Measurements from ENCODE around the gene MARCHF6.
"Not testable (repeated sequence)": the region's sequence is repeated elsewhere in the genome, so short reads cannot be mapped to it uniquely, and the experiment has no call there.

Gene MARCHF6

GRCh38 chr5:10351199-10351905 lies 2.1 kb upstream of the MARCHF6 start:
- no peak for DNase-seq (ENCODE audit: low read depth, low spot score)

- DNase-seq (ENCODE audit: low read depth, low spot score), result no peak
These were observed 1.6 kb upstream of the MARCHF6 start for GRCh38 chr5:10351919-10352318.

DNA sequence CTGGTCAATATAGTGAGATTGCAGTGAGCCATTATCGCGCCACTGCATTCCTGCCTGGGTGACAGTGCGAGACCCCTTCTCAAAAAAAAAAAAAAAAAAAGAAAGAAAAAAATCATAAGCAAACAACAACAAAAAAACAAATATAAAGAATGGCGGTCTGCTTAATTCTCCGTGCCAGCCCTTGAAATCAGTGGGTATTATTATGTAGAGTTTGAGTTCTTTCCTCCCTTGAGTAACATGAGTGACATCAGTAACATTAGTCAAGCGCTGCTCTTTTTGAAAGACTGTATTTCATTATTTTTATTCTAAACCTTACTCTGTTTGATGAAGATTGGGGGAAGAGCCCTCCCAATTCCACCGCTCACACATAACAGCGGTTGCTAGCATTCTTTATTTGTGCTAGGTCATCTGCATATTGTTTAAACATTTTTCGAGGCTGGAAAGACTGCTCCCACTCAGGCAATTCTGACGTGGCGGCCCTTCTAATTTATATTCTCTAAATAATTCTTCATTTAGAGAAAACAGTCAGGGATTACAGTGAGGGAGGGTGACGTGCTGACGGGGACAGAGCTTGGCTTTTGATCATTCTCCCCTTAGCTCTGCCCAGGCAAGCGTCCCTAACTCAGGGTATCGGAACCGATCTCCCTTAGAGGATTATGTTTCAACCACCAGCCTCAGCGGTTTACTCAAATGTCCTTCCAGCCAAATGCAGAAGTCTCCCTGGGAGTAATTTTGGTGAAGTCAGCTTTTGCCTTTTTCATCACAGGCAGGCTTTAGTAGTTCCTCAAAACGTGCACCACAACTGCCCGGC lies 860 bp upstream of the MARCHF6 start:
- DNase-seq (ENCODE audit: low read depth, low spot score), result no peak

GRCh38 chr5:10354048-10354872 lies 765 bp downstream of the MARCHF6 start:
- no peak for DNase-seq (ENCODE audit: low read depth, low spot score)

DNA sequence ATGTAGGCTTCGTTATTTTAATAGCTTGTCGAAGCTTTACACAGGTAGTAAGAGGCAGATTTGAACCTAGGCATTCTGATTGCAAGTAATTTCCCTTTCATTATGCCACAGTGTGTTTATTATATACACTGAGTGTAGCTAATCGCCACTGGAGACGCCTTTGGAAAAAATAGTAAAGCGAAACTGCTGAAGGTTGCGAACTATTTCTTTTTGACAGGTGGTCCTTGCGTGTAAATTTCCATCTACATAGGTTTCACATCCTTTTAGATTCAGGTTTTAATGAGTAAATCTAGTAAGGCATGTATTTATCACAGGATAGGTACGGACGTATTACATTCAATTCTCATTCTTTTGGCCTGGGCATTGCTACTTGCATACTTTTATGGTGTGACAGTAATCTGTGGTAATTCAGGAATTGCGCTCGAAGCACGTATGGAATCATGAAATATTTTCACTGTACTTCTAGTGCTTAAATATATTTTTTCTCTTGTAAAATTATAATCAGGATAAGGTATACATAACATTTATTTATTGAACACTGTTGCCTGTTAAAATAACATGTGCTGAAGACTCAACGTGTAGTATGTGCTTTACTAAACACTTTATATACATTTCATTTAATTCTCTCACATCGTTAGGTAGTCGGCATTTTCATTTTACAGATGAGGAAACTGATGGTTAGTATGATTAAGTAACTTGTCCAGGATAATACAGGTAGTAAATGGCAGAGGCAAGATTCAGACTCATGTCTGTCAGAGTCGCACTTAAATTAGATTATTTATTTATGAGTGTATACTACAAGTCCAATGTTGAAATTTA lies 1.8 kb downstream of the MARCHF6 start:
- DNase-seq (ENCODE audit: low read depth, low spot score), result no peak

- DNase-seq (ENCODE audit: low read depth, low spot score), result no peak
These were observed 5.5 kb downstream of the MARCHF6 start for GRCh38 chr5:10358999-10359398.

DNA sequence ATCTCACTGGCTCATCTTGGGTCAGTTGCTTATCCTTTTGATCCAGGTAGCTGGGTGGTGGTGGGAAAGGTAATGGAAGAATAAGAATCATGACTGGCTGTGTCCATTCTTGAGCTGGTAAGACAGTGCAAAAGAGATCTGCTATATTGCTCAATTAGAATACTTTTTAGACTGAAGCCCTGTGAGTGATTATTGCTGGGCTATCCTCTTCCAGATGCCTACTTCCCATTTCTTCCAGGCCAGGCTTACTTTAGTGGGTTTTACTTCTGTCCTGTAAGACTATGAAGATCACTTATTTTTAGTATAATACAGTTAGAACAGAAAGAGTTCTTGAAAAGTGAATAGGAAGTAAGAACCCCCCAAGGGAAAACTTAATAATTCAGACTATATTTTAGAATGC lies 7.2 kb downstream of the MARCHF6 start:
- DNase-seq (ENCODE audit: low read depth, low spot score), result no peak

DNA sequence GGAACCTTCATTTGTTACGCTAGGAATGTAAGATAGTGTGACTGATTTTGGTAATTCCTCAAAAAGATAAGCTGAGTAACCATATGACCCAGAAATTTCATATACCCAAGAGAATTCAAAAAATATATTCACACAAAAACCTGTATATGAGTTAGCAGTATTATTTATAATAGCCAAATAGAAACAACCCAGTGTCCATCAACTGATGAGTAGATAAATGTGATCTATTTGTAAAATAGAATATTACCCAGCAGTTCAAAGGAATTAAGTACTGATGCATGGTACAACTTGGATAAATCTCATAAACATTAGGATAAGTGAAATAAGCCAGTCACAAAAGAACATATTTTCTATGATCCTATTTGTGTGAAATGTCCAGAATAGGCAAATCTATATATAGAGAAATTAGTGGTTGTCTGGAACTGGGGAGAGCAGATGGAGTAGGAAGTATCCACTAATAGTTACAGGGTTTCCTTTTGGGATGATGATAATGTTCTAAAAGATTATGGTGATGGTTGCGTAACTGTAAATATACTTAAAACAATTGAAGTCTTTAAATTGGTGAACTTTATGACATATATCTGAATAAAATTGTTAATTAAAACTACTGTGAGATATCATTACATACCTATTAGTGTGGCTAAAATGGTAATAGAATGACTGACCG lies 10.2 kb downstream of the MARCHF6 start:
- no peak for DNase-seq (ENCODE audit: low read depth, low spot score)

DNA sequence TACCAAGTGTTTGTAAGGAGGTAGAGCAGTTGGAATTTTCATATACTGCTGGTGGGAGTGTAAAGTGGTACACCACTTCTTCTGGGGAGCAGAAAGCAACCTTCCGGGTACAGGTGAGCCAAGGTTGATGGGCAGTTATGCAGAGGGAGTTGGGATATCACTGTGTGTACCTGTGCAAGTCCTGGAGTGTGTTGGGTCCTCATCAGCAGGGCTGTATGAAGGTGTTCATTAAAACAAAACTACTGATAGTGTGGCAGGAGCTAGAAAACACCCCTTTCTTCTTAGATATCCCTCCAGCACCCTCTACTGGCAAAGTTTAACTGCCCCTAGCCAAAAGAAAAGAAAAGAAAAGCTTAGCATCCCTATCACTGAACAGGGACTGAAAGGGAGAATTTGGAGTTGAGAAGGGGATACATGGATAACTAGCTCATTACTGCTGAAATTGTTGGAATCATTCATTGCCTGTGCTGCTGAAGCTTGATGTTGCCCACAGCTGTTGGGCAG lies 10.7 kb downstream of the MARCHF6 start:
- no peak for DNase-seq (ENCODE audit: low read depth, low spot score)

DNA sequence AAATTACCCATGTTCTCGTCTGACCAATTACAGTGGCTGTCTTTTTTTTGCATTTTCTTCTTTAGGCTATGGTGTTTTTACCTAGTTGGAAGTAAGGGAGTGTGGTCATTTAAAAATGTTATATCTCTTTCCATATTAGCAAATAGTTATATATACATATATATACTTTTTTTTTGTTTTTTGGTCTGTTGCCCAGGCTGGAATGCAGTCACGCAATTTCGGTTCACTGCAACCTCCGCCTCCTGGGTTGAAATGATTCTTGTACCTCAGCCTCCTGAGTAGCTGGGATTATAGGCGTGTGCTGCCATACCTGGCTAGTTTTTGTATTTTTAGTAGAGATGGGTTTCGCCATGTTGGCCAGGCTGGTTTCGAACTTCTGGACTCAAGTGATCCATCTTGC lies 12.3 kb downstream of the MARCHF6 start:
- DNase-seq (ENCODE audit: low read depth, low spot score), result no peak

DNA sequence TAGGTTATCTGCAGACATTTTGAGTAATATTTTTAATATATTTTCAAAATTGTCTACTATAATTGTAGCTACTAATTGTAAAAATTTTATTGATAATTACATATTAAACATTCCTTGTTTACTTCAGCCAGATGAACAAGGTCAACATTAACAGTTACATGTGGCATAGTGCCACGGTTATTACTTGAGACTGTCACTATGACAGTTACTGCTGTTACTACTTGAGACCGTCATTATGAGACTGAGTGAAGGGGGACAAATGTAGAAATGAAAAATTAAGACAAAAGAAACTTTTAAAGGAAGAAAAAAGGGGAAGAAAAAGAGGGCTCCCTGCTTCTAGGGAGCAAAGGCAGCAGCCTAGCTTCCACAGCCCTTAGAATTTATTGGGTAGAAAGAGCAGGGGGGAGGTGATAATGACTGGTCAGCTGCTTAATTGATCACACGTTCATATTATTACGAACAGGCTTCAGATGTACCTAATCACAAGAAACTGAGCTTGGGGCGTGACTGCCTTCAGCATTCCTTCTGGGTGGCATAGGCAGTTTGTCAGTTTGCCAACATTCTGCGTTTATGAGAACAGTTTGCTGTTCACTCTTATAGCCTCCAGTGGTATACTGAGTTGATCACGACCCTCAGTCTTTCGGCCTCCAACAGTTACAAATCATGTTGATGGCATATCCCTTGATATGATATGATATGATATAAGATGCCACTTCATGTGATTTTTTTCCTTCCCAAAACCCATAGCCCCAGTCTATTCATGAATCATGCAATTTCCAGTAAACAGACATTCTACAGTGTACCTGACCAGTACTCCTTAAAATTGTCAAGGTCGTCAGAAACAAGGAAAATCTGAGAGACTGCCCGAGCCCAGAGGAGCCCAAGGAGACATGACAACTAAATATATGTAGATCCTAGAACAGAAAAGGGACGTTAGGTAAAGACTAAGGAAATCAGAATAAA lies 13.1 kb downstream of the MARCHF6 start:
- no peak for DNase-seq (ENCODE audit: low read depth, low spot score)

DNA sequence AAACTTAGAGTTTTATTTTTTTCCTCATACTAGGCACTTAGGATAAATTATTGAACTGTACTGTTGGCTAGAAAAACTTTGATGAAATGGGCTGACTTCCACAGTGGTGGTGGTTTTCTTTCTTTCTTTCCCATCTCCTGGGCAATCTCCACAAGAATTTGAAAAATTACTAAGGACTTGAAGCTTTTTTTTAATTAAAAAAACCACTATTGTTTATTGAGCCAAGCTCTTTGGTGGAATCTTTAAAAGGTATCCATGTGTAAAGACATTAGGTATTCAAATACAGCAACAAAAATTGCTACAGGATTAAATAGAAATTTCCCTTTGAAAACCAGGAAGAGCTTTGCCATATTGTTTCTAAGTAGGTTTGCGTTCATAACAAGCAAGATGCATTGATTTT lies 14.1 kb downstream of the MARCHF6 start:
- no peak for DNase-seq (ENCODE audit: low read depth, low spot score)

DNA sequence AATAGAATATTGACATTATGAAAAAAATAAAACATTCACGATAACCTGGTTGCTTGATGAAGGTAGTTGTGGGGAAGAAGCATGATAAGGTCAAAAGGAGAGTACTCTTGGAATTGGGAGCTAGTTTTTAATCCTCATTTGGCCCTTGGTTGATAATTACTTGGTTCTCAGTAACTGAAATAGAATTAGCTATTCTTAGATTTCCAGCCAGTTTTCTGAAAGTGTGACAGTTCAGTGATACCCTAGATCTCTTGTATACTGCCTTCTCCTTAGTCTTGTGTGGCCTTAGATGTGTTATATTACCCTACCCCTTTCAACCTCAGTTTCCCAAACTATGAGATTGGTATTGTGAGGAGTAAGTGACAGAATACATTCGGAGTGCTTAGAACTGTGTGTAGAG lies 17.4 kb downstream of the MARCHF6 start:
- no peak for DNase-seq (ENCODE audit: low read depth, low spot score)

DNA sequence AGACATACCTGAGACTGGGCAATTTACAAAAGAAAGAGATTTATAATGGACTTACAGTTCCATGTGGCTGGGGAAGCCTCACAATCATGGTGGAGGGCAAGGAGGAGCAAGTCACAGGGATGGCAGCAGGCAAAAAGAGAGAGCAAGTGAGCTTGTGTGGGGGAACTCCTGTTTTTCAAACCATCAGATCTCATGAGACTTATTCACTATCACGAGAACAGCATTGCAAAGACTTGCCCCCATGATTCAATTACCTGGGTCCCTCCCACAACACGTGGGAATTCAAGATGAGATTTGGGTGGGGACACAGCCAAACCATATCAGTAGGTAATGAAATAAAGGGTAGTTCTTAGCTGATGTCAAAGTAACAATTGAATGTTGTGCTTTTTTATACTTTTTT lies 17.9 kb downstream of the MARCHF6 start:
- not testable (repeated sequence) for DNase-seq (ENCODE audit: low read depth, low spot score)

DNA sequence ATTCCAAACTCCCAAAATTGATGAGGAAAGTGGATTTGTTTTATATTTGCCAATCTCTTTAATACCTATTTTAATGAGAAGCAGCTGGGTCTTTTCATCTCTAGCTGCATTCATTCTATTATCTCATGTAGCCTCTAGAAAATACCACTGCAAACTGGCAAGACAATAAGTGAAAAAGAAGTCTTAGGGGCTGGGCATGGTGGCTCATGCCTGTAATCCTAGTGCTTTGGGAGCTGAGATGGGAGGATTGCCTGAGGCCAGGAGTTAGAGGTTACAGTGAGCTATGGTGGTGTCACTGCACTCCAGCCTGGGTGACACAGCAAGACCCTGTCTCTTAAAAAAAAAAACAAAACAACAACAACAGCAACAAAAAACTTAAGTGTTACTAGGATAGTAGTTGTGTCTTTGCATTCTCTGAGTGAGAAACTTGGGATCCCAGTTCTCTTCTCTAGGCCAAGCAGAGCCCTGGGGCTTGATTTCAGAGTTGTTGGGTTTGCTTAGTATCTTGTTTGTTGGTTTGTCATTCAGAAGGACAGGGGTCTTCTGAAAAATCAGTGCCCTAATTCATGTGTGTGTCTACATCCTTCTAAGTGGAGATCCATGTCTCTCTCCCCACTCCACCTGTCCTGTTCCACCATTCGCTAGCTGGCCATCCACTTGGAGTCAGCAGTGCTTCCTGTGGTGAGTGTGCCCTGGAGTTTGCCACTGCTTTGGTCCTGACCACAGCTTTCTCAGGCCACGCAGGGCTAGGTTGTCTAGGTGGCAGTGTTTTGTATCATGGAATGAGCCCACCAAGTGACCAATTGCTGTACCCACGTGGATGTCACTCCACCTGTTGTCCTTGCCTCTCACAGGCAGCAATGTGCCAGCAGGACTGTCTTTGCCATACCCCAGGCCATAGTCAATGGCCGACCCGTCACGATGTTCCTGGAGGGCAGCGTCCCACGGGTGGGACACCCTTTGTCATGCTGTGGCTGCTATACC lies 19.5 kb downstream of the MARCHF6 start:
- no peak for DNase-seq (ENCODE audit: low read depth, low spot score)

GRCh38 chr5:10374046-10375022 lies 20.8 kb downstream of the MARCHF6 start:
- no peak for DNase-seq (ENCODE audit: low read depth, low spot score)

- DNase-seq (ENCODE audit: low read depth, low spot score), result not testable (repeated sequence)
These were observed 21.7 kb downstream of the MARCHF6 start for GRCh38 chr5:10375146-10375545.

All from smooth muscle cell of the brain vasculature (primary cell).